IMR-90 (cell line): ENCODE data around the gene SPAM1.

ENCODE experiments used
- CTCF ChIP-seq: conservative IDR thresholded peaks from 2 replicates; pipeline ENCODE4 v1.5.1; 2012; ENCODE audit warnings: mild to moderate bottlenecking, low read depth, low read length, improper control_type of control experiment
- MXI1 ChIP-seq: IDR thresholded peaks from 2 replicates; pipeline ENCODE4 v1.6.1; 2012; ENCODE audit warnings: low read depth, mild to moderate bottlenecking, low read length, moderate library complexity, borderline replicate concordance
- POLR2A ChIP-seq: IDR thresholded peaks from 2 replicates; pipeline ENCODE4 v1.6.1; 2012; ENCODE audit warnings: mild to moderate bottlenecking, low read depth, low read length

DNA sequence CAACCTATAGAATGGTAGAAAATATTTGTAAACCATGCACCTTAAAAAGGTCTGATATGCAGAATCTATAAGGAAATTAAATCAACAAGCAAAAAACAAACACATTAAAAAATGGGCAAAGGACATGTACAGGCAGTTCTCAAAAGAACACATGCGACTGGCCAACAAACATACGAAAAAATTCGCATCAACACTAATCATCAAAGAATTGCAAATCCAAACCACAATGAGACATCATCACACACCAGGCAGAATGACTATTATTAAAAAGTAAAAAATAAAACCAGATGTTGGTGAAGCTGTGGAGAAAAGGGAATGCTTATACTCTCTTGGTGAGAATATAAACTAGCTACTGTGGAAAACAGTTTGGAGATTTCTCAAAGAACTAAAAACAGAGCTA lies 74.7 kb downstream of the SPAM1 start:
- TF ChIP-seq CTCF (no peak), POLR2A (no peak), MXI1 (no peak)
